CD4-positive, alpha-beta T cell treated with Interferon gamma for 1 hour (primary cell): ENCODE measurements around the gene A2ML1.
"Not testable (repeated sequence)": the region's sequence is repeated elsewhere in the genome, so short reads cannot be mapped to it uniquely, and the experiment has no call there.

Source experiments
- DNase-seq: peaks from one replicate; pipeline ENCODE4 v3.0.0-alpha.2; 2020

The A2ML1 gene

DNA sequence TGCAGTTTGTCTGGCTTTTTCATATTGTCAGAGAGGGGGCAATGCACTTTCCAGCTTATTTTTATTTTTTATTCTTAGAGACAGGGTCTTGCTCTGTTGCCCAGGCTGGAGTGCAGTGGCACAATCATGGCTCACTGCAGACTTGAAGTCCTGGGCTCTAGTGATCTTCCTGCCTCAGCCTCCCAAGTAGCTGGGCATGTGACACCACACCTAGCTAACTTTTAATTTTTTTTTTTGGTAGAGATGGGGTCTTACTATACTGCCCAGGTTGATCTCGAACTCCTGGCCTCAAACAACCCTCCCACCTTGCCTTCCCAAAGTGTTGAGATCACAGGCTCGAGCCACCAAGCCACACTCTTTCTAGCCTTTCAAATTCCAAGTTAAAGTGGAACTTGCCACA is 3.9 kb upstream of the A2ML1 start:
- no peak for DNase-seq

DNA sequence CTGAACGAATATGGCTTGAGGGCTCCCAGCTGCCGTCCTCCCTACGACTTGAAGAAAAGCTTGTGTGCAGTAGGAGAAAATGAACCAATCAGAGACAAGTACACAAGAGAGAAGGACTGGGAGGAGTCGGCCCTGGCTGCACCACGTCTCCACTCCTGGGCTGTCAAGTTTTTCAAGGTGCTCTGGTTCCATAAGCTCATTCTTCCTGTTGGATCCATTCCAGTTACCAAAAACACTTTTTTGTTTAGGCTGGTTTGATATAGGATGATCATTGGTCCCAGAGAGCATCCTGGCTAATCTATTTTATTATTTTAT is 2.8 kb upstream of the A2ML1 start:
- DNase-seq, result no peak

DNA sequence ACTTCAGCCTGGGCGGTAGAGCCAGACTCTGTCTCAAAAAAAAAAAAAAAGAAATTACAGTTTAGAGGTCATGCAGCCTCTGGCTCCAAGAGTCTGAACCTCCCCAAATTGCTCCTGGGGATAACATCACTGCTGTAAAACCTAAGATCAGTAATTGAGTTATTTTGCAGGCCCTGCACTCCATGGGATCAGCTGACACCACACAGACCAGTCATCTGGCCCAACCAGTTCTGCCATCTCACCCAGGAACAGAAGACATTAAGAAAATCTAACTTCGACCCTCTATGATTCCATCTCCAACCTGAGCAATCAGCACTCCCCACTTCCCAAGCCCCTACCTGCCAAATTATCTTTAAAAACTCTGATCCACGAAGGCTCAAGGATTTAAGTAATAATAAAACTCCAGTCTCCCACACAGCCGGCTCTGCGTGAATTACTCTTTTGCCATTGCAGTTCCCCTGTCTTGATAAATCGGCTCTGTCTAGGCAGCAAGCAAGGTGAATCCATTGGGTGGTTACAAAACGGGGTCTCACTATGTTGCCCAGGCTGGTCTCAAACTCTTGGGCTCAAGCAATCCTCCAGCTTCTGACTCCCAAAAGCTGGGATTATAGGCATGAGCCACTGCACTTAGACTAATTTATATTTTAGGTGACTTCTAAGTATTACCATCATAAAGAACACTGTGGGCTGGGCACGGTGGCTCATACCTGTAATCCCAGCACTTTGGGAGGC is 1.6 kb upstream of the A2ML1 start:
- not testable (repeated sequence) for DNase-seq

DNA sequence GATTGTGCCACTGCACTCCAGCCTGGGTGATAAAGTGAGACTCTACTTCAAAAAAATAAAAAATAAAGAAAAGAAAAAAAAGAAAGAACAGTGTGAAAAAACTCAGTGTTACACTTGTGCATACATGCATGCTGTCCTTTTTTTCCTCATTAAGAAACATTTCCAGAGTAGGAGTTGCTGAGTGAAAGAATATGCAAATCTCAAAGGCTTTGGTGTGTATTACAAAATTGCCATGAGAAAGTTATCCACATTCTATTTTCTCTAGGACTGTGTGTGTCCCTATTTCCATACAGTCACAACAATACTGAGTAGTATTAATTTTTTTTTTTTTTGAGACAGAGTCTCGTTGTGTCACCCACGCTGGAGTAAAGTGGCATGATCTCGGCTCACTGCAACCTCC is 830 bp upstream of the A2ML1 start:
- no peak for DNase-seq

DNA sequence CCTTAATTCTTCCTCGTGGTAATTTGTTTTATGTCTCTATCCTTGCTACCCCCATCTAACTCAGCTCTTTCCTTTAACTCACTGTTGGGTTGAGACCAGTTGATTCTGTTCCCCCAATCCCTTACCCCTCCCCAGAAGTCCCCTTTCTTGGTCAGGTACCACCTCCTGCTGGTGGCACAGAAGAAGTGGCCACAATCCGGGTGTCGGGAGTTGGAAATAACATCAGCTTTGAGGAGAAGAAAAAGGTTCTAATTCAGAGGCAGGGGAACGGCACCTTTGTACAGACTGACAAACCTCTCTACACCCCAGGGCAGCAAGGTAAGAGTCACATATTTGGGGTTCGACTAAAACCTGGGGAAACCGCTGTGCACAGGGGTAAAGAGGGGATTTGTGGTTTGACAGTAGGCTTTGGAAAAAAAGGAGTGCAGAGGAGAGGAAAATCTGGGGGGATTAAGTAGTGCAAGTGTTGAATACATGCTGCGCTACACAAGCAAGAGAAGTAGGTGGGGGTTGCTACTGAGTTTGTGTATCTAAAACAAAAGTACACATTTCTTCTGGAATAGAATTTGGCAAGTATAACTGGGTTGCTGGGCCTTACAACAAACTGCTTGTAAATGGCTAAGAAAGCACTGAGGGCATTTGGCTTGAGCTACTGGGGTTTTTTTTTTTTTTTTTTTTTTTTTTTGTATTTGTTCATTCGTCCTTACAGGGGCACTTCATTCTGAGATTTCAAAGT is 1.3 kb downstream of the A2ML1 start:
- DNase-seq, result no peak

DNA sequence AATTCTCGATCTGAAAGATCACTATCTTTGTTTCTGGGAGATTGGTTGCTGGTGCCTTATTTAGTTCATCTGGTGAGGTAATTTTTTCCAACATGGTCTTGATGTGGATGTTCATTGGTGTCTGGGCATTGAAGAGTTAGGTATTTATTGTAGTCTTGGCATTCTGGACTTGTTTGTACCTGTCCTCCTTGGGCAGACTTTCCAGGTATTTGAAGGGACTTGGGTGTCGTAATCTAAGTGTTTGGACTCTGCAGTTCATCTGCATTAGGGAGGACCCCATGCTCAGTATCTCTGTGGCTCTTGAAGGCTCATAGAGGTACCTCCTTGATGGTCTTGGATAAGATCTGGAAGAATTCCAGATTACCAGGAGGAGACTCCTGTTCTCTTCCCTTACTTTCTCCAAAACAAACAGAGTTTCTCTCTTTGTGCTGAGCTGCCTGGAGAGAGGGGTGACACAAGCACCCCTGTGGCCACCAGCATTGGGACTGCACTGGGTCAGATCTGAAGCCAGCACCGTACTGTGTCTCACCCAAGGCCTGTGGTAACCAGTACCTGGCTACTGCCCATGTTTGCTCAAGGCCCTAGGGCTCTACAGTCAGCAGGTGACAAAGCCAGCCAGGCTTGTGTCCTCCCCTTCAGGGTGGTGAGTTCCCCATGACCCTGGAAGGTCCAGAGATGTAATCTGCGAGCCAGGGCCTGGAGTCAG is 5.3 kb downstream of the A2ML1 start:
- DNase-seq, result no peak

DNA sequence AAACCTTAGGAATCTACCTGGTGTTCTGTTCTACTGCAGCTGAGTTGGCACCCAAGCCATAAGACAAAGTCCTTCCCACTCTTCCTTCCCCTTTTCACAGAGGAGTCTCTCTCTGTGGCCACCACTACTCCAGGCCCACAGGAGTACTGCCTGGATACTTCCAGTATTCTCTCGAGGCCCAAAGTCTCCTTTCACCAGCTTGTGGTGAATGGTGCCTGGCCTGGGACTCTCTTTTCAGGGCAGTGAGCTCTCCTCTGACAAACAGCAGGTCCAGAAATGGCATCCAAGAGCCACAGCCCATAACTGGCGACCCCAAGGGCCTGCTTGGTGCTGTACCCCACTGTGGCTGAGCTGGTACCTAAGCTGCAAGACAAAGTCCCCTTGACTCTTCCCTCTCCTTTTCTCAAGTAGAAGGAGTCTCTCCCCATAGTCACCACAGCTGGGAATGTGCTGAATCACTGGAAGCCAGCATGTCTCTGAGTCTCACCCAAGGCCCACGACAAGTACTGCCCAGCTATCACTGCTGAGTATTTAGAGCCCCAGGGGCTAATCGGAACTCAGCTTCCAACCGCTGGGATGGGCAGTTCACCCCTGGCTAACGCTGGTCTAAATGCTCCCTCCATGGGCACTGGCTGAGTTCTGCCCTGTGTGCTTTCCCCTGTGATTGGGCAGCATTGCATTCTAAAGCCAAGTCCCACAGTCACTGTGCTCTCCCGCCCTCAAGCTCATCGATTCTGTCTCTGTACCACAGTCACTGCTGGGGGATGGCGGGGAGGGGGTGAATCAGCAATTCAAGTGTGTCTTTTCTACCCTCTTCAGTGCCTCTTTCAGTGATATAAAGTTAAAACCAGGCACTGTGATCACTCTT is 6.1 kb downstream of the A2ML1 start:
- no peak for DNase-seq

DNA sequence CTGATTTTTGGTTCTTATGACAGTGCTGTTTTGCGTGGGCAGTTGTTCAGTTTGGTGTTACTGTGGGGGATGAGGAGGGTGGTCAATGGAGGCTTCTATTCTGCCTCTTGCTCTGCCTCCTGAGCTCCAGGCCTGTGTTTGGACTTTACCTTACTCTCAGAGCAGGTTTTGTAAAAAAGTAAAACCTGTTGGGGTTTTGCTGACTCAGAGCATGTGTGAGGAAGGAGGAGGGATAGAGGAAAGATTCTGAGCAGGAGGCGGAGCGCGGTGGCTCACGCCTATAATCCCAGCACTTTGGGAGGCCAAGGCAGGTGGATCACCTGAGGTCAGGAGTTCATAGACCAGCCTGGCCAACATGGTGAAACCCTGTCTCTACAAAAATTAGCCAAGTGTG is 6.7 kb downstream of the A2ML1 start:
- DNase-seq, result no peak

DNA sequence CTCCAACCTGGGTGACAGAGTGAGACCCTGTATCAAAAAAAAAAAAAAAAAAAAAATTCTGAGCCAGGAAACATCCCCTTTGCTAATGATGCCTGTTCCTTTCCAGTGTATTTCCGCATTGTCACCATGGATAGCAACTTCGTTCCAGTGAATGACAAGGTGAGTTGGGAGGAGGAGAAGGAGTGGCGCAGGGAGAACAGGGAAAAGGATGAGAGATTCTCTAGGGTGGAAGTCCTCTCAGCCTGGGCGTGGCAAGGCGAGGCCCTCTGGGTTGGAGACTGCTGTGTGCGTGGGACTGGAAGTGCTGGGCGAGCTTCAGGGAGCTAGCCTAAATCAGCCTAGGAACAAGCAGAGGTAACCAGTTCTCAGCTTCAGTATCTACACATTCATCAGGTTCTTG is 7.2 kb downstream of the A2ML1 start:
- DNase-seq, result no peak

DNA sequence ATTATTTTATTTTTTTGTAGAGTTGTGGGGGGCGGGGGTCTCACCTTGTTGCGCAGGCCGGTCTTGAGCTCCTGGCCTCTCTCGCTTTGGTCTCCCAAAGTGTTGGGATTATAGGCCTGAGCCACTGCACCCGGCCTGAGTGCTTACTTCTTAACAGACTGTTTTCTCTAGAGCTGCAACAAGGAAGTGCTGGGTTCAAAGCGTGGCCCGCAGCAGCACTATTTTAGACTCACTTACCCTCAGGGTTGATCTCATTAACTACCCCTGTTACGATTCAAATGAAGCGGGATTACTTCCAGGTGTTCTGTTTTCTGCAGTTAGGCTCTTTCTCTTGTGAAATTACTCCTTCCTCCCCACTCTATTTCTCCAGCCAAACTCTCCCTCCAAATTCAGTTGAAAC is 8.7 kb downstream of the A2ML1 start:
- no peak for DNase-seq

DNA sequence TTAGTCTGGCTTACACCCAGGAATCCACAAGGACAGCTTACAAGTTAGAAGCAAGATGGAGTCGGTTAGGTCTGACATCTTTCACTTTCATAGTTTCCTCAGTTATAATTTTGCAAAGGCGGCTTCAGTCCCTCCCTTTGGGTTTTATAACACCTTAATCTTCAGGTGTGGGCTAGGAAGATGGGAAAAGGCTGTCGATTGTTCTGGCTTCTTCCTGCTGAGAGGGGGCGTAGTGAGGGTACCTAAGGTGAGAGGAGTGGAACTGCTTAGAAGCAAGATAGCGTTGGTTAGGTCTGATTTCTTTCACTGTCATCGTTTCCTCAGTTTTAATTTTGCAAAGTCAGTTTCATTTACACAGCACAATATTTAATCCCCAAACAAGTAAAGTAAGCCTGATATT is 10.1 kb downstream of the A2ML1 start:
- no peak for DNase-seq

DNA sequence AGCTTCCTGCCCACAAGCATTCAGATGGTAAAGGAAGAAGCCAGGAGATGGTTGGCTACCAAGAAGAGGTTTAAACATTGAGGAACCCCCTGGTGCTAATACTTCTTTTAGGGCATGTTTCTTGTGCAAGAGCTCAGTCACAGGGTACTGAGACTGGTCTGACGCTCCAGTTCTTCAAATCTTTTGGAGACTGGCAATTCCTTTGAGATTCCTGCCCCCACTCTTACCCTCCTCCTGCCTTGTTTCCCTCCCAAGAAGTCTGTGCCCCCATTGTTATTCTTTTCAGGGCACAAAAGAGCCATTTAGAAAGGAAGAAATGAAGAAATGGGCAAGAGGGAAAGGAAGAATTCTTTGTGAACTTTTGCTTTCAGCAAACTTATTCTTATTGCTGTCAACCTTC is 11.8 kb downstream of the A2ML1 start:
- no peak for DNase-seq

DNA sequence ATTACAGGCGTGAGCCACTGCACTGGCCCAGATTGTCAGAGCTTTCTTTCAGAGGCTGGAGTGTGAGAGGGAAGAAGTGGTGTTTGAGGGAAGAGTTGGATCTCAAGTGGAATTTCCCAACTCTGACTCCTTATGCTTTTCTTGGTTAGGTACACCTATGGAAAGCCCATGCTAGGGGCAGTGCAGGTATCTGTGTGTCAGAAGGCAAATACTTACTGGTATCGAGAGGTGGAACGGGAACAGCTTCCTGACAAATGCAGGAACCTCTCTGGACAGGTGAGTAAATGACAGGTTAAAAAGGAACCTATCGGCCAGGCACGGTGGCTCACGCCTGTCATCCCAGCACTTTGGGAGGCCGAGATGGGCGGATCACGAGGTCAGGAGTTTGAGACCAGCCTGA is 14.9 kb downstream of the A2ML1 start:
- no peak for DNase-seq

DNA sequence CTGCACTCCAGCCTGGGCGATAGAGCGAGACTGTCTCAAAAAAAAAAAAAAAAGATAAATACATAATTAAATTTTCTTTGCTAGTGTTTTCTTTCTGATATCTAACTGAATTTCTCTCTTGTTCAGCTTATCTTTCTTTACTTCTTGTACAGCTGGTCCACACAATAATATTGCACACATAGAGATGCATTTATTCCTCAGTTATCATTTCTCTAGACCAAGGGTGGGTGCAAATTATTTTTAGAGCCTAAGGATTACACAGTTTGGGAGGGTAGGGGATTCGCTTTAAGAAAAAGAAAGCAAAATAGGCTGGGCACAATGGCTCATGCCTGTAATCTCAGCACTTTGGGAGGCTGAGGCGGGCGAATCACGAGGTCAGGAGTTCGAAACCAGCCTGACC is 17.9 kb downstream of the A2ML1 start:
- DNase-seq, result no peak

DNA sequence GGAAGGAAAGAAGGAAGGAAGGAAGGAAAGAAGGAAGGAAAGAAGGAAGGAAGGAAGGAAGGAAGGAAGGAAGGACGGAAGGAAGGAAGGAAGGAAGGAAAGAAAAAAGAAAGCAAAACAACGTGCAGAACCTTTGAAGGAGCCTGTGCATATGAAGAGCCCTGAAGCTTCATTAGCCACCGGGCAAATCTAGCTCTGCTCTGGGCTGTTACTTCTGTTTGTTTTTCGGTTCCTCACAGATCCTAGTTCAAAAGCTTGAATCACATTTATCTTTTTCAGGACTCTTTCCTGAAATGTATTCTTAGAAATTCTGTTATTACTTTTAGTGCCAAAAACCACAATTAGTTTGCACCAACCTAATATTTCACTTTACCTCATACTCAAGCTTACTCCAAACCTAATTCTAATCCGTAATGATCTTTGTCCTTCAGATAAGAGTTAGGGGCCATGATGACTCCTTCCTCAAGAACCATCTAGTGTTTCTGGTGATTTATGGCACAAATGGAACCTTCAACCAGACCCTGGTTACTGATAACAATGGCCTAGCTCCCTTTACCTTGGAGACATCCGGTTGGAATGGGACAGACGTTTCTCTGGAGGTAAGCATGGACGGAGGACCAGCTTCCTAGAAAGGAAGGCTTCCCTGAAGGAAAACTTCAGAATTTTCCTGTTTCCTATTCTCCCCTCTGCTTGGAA is 18.7 kb downstream of the A2ML1 start:
- no peak for DNase-seq

DNA sequence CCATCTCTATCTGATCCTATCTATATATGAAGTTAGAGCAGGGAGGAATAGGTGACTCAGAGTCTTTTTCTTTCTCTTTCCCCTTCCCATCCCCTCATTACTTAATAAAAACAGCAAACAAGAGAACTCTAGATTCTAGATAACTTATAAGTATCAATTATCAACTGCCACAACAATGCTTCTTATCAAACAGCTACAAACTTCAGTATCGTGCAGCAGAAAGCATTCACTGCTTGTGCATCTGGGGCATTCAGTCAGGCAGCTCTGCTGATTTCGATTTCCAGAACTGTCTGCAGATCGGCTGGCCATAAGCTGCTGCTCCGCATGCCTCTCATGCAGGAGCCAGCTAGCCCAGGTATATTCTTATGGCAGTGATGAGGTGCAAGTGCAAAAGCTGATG is 19.4 kb downstream of the A2ML1 start:
- no peak for DNase-seq

DNA sequence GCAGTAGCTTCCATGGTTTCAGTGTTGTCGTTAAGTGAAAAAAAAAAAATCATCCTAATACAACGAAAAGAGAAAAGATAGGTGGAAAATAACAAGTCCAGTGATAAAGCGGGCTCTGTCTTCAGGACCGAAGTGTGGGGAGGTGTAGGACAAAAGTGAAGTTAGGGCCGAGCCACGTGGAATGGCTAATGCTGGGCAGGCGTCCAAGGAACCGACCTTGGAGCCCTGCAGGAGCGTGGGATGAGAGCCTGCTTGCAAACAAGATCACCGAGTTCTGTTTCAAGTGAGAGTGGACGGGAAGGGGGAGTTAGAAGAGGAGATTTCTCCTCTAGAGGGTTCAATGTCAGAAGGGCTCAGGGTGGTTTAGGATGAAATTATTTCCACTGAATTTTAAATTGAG is 22.2 kb downstream of the A2ML1 start:
- DNase-seq, result no peak

DNA sequence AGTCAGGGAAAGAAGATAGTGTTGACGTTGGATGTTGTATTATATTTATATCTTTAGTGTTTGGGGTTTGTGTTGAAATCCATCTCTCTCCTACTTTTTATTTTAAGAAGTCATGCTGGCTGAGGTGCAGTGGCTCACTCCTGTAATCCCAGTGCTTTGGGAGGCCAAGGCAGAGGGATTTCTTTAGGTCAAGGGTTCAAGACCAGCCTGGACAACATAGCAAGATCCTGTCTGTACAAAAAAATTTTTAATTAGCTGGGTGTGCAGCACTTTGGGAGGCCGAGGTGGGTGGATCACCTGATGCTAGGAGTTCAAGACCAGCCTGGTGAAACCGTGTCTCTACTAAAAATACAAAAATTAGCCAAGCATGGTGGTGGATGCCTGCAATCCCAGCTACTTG is 23.9 kb downstream of the A2ML1 start:
- no peak for DNase-seq

DNA sequence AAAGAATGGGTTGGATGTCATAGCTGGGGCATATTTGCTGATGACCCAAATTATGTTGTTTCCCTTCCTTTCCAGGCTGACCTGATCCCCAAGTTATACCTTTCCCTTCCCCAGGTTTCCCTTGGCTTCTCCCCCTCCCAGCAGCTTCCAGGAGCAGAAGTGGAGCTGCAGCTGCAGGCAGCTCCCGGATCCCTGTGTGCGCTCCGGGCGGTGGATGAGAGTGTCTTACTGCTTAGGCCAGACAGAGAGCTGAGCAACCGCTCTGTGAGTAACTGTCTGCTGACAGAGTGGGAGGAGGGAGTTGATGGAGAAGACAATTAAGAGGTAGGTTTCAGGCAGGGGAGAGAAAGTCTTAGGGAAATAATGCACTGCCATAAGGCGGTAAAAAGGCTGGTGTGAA is 25.0 kb downstream of the A2ML1 start:
- DNase-seq, result no peak

DNA sequence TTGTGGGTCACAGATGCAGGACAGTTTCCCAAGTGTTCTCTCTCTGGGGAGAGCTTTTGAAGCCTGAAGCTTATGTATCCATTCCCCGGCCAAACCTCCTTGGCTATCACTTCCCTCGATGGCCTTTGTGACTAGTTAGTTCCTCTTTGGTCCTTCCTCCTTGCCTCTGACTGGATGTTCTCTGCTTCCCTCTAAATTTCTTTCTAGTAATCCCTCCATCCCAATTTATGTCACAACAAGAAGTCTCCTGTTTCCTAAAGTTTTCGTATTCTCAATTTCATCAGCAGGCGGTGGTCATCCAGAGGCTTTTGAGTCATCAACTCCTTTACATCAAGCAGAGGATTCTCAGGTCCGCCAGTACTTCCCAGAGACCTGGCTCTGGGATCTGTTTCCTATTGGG is 27.5 kb downstream of the A2ML1 start:
- no peak for DNase-seq

DNA sequence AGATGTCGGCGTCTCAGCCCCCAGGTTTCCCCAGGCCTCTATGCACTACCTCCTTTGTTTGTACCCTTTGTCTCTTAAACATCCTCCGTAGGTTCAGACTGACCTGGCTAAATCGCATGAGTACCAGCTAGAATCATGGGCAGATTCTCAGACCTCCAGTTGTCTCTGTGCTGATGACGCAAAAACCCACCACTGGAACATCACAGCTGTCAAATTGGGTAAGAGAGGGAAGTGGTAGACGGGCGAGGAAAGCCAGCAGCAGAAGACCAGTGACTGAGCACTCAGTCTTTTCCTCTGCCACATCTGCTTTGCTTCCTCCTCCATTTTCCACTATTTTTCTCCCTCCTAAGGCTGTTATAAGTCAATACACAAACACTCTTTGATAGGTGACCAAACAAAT is 29.7 kb downstream of the A2ML1 start:
- DNase-seq, result no peak

DNA sequence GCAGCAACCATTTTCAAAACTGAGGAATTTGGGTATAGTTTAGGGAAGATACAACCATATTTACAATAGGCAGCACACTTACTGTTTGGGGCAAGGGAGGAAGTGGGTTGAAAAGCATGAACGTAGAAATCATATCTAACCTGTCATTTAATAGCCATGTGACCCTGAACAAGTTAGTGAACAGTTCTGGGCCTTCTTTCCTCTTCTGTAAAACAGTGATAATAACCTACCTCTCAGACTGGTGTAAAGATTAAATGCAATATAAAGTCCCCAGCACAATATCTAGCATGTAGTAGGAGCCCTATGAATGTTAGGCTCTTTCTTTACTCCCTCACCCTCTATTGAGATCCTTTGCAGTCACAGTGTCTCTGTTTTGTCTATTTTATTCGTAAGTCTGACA is 33.5 kb downstream of the A2ML1 start:
- no peak for DNase-seq

DNA sequence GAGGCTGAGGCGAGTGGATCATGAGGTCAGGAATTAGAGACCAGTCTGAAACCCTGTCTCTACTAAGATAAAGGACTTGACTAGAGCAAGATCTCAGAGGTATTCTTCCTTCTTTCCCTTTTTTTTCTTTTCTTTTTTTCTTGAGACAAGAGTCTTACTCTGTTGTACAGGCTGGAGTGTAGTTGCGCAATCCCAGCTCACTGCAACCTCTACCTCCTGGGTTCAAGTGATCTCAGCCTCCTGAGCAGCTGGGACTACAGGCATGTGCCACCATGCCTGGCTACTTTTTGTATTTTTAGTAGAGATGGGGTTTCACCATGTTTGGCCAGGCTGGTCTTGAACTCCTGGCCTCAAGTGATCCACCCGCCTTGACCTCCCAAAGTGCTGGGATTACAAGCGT is 37.0 kb downstream of the A2ML1 start:
- not testable (repeated sequence) for DNase-seq
